A549 (cell line): ENCODE results near the gene ZNF70.

Experiments used
- EP300 ChIP-seq, 2 experiments: fragments of >200 bp; sonication (Bioruptor Twin); formaldehyde crosslinking; IDR thresholded peaks; 2 replicates in 1 of 2; 3 replicates in 1 of 2; pipeline ENCODE4 v1.6.1; 2016 to 2017
- MAZ ChIP-seq: fragments of 150-350 bp; IDR thresholded peaks from 2 replicates; pipeline ENCODE4 v1.6.1; 2014; ENCODE audit warnings: antibody characterized with exemption, low read depth, low read length, borderline replicate concordance
- PHF8 ChIP-seq: fragments of 200-600 bp; sonication (generic); IDR thresholded peaks from 2 replicates; pipeline ENCODE4 v1.6.1; 2016; ENCODE audit warnings: low read depth, mild to moderate bottlenecking, antibody characterized with exemption, moderate library complexity, borderline replicate concordance
- POLR2A ChIP-seq: IDR thresholded peaks from 2 replicates; pipeline ENCODE4 v1.6.1; 2012; ENCODE audit warnings: mild to moderate bottlenecking, low read length
- POLR2AphosphoS2 ChIP-seq: conservative IDR thresholded peaks from 2 replicates; pipeline ENCODE4 v1.6.1; 2012; ENCODE audit warnings: low read length, improper control_type of control experiment, inconsistent platforms
- RAD21 ChIP-seq, 2 experiments: fragments of >200 bp in 1 of 2; sonication (Bioruptor Twin) in 1 of 2; formaldehyde crosslinking in 1 of 2; IDR thresholded peaks in 1 of 2; conservative IDR thresholded peaks in 1 of 2; 2 replicates in 1 of 2; 3 replicates in 1 of 2; pipeline ENCODE4 v1.6.1; 2012 to 2018; ENCODE audit warnings: inconsistent platforms in 1 of 2
- RNF2 ChIP-seq: fragments of 200-600 bp; sonication (generic); IDR thresholded peaks from 2 replicates; pipeline ENCODE4 v1.6.1; 2016; ENCODE audit warnings: low read depth, mild to moderate bottlenecking, antibody characterized with exemption, moderate library complexity, borderline replicate concordance
- TF ChIP-seq, protein P1 (sequence below): fragments of >200 bp; sonication (Bioruptor Twin); formaldehyde crosslinking; IDR thresholded peaks from 3 replicates; pipeline ENCODE4 v1.5.1; 2016
- TF ChIP-seq, protein P2 (sequence below): IDR thresholded peaks from 2 replicates; pipeline ENCODE4 v1.6.1; 2012

DNA sequence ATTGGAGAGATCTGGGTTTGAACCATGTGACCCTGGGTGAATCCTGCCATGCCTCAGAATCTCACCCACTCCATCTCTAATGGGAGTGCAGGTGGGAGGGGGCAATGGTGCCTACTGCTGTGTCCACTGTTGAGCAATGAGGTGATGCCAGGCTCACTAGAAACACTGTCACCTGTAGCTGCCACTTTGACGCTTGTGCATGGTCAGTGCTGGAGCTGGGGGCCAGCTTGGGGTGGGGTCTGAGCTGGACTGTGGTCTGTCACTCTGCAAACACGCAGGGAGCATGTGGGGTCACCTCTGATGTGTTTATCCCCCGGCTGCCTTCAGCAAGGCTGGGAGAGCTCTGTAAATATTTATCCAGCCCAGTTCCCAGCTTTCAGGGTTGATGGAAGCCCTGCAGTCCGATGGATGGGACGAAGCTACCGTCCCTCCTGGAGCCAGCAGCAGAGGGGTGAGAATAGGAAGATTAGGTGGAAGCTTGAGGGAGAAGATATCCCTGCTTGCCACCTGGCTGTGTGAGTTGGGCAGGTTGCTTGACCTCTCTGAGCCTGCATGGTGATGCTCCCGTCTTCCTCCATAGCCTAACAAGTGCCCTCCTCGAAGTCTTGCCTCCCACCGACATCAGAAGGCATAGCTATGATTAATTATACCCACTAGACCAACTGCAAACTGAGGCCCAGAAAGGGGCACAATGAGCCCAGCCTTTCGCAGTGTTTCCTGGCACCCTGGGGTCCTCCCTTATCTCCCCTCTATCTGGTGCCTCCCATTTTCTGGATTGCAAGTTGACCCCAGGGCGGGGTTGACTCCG lies 23.4 kb upstream of the ZNF70 start:
- TF ChIP-seq MAZ (no peak), POLR2A (no peak), EP300 (IDR thresholded peaks at IDR 0.05) (no peak), POLR2AphosphoS2 (no peak), RNF2 (no peak), RAD21 (conservative IDR thresholded peaks at IDR 0.05 in 1 of 2, IDR thresholded peaks at IDR 0.05 in 1 of 2) (no peak), PHF8 (no peak)
- TF ChIP-seq, protein P1, sequence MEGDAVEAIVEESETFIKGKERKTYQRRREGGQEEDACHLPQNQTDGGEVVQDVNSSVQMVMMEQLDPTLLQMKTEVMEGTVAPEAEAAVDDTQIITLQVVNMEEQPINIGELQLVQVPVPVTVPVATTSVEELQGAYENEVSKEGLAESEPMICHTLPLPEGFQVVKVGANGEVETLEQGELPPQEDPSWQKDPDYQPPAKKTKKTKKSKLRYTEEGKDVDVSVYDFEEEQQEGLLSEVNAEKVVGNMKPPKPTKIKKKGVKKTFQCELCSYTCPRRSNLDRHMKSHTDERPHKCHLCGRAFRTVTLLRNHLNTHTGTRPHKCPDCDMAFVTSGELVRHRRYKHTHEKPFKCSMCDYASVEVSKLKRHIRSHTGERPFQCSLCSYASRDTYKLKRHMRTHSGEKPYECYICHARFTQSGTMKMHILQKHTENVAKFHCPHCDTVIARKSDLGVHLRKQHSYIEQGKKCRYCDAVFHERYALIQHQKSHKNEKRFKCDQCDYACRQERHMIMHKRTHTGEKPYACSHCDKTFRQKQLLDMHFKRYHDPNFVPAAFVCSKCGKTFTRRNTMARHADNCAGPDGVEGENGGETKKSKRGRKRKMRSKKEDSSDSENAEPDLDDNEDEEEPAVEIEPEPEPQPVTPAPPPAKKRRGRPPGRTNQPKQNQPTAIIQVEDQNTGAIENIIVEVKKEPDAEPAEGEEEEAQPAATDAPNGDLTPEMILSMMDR: no peak
- TF ChIP-seq, protein P2, sequence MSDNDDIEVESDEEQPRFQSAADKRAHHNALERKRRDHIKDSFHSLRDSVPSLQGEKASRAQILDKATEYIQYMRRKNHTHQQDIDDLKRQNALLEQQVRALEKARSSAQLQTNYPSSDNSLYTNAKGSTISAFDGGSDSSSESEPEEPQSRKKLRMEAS: no peak
